ENCODE measurements around the gene BOD1L2. TPM values are rescaled to one million over a fixed set of nuclear protein-coding genes. Genes with fewer than 3 reads are reported as not detected.

Gene BOD1L2
- total and polyA plus RNA-seq, 9 donors, result not detected

GRCh38 chr18:57188851-57189557 lies 42.1 kb downstream of the BOD1L2 start:
- intact Hi-C loops (cut with DNase I), result no loop called here
- DNase-seq, result no peak
- Histone ChIP-seq H3K27ac (no peak overlapping the region), H3K36me3 (no peaks in the 10 kb centered on the region), H3K4me3 (no peak overlapping the region), H3K4me1 (ENCODE audit: insufficient read depth) (no peaks in the 10 kb centered on the region), H3K27me3 (no peaks in the 10 kb centered on the region), H3K9me3 (peaks cover 0 to 6% of the 10 kb centered on the region in 2 donors)
- 51 to 67% (median 52%) methylated on average over 6 of the region's 6 CpGs for WGBS, 3 donors
- no peak for TF ChIP-seq EP300 (IDR thresholded peaks at IDR 0.05)
- TF ChIP-seq CTCF (IDR thresholded peaks at IDR 0.05), result no peak
- no peak for TF ChIP-seq POLR2A (IDR thresholded peaks at IDR 0.05)

GRCh38 chr18:57190026-57190425 lies 43.1 kb downstream of the BOD1L2 start:
- Histone ChIP-seq H3K4me1 (ENCODE audit: insufficient read depth) (no peaks in the 10 kb centered on the region), H3K27me3 (no peaks in the 10 kb centered on the region), H3K9me3 (peaks cover 0 to 6% of the 10 kb centered on the region in 2 donors), H3K27ac (no peak overlapping the region), H3K36me3 (no peaks in the 10 kb centered on the region), H3K4me3 (no peak overlapping the region)
- TF ChIP-seq EP300 (IDR thresholded peaks at IDR 0.05), result no peak
- no peak for TF ChIP-seq CTCF (IDR thresholded peaks at IDR 0.05)
- TF ChIP-seq POLR2A (IDR thresholded peaks at IDR 0.05), result no peak
- intact Hi-C loops (cut with DNase I), result no loop called here
- WGBS, 3 donors, result 63 to 76% (median 68%) methylated on average over 1 of the region's 1 CpG
- DNase-seq, result no peak

- WGBS, 3 donors, result 45 to 60% (median 56%) methylated on average over 3 of the region's 3 CpGs
- TF ChIP-seq POLR2A (IDR thresholded peaks at IDR 0.05) (no peak), EP300 (IDR thresholded peaks at IDR 0.05) (no peak), CTCF (IDR thresholded peaks at IDR 0.05) (no peak)
- no peak for DNase-seq
- Histone ChIP-seq H3K9me3 (peaks cover 0 to 5% of the 10 kb centered on the region in 2 donors), H3K36me3 (no peaks in the 10 kb centered on the region), H3K27ac (no peak overlapping the region), H3K4me3 (no peak overlapping the region), H3K27me3 (no peaks in the 10 kb centered on the region), H3K4me1 (ENCODE audit: insufficient read depth) (no peaks in the 10 kb centered on the region)
- intact Hi-C loops (cut with DNase I), result no loop called here
These were observed 47.2 kb downstream of the BOD1L2 start for GRCh38 chr18:57194070-57194469.

DNA sequence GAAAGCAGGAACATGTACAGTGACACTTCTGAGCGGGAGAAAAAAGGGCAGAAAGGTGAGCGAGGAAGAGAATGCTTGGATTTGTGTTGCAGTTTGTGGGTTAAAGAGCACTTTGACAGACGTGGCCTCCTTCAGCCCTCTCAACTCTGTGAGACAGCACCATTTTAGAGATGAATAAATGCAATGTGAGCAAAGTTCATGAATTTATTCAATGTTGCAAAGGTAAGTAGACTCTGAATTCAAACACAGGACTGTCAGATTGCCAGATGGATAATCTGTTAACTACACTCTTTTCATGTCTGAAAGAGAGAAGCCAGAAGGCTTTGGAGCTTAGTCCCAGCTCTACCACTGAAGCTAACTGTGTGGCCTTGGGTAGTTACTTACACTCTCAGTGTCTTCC lies 47.7 kb downstream of the BOD1L2 start:
- Histone ChIP-seq H3K27ac (no peak overlapping the region), H3K36me3 (no peaks in the 10 kb centered on the region), H3K9me3 (no peaks in the 10 kb centered on the region), H3K4me3 (no peak overlapping the region), H3K4me1 (ENCODE audit: insufficient read depth) (no peaks in the 10 kb centered on the region), H3K27me3 (no peaks in the 10 kb centered on the region)
- DNase-seq, result no peak
- 59 to 70% (median 69%) methylated on average over 3 of the region's 3 CpGs for WGBS, 3 donors
- intact Hi-C loops (cut with DNase I), result no loop called here
- no peak for TF ChIP-seq POLR2A (IDR thresholded peaks at IDR 0.05)
- TF ChIP-seq EP300 (IDR thresholded peaks at IDR 0.05), result no peak
- no peak for TF ChIP-seq CTCF (IDR thresholded peaks at IDR 0.05)

All from ovary (tissue), 9 donors.